GM18511 (cell line): ENCODE measurements around the gene RELT.

Source experiments
- ATAC-seq: cut with Tn5 transposase; IDR thresholded peaks from one replicate; pipeline ENCODE4 v1.9.1; 2021; ENCODE audit warnings: mild to moderate bottlenecking, moderate library complexity; ENCODE audit not compliant: unreplicated experiment

Gene RELT

DNA sequence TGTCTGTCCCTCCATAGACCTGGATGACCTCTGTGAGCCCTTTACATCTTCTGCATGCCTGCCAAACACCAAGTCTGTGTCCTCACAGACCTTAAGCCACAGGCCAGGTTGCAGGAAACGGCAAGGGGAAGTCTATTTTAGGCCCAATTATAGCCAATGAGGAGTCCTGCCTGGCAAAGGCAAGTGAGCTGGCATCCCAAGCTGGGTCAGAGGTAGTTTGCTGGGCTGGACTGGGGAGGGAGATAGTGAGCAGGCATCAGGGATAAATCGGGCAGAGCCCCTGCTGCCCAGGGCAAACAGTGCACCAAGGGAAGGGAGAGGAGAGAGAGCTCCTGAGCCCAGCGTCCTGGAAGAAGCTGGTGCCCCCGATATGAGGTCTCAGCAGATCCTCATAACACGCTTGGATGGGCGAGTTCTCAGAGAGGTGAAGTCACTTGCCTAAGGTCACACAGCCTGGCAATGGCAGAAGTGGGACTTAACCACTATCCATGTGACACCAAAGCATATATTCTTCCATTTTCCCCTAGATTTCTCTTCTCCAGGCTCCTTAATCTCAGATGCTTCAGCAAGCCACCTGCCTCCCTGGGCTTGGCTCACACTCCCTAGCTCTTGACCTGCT, 3.7 kb upstream of the RELT start:
- ATAC-seq, result no peak

DNA sequence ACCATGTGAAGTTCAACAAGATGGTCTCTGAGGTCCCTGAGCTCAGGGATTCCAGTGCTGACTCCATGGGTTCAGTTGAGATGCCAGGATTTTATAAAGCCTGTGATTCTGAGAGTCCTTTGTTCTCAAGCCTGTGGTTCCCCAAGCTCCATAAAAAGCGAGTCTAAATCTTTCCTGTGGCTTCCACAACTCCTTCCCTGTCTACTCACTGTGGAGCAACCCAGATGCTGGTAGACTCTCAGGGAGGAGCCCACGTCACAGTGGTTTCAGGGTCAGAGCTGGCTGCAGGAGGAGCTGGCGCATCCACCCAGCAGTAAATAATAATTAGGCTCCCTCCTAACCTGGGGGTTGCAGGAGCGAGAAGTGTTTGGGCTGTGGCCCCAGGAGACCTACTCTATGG, 2.0 kb upstream of the RELT start:
- ATAC-seq, result no peak

DNA sequence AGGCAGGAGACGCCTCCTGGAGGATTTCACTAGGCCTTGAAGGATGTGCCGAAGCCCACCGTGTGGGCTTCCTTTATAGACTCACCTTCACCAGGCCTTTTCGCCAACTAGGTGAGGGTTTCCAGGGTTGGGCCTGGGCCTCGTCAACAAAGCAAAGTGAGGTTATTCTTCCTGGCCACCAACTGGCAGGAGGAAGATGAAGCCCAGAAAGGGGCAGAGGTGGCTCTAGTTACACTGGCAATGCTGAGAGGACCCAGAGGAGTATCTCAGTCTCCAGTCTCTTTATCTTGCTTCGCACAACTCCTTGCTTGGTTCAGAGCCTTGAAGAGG, 404 bp upstream of the RELT start:
- no peak for ATAC-seq

DNA sequence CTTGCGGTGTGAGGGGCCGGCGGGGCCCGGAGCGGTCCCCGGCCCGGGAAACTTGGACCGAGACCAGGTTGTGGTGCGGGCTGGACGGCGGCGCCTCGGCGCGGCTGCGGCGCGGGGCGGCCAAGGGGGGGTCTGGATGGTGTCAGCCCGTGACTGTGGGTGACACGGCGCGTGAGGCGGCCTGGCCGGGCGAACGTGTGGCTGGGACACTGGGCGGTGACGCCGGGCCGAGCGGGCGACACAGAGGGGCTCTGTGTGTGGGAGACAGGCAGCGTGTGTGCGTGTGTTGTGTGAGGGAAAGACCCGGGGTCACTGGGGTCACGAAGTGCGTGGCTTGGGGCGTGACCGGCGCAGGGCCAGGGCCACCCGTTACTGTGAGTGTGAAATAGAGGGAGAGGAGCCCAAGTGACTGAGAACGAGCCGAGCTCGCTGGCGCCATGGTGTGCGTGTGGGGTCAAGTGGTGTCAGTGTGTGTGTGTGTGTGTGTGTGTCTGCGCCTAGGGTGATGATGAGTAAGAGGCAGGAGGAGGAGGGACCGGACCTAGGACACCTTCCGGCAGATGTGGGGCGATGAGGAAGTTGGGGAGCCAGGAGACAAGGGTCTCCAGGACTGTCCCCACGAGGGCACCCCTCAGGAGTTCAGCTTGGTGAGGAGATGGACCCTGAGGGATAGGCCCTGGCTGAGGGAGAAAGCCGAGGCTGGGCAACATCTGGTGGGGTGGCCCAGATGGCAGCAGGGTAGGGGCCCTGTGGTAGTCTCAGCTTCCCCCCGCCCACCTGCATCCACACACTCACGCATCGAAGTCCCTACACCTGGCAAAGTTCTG, 817 bp downstream of the RELT start:
- peak; percentile 32 for ATAC-seq

DNA sequence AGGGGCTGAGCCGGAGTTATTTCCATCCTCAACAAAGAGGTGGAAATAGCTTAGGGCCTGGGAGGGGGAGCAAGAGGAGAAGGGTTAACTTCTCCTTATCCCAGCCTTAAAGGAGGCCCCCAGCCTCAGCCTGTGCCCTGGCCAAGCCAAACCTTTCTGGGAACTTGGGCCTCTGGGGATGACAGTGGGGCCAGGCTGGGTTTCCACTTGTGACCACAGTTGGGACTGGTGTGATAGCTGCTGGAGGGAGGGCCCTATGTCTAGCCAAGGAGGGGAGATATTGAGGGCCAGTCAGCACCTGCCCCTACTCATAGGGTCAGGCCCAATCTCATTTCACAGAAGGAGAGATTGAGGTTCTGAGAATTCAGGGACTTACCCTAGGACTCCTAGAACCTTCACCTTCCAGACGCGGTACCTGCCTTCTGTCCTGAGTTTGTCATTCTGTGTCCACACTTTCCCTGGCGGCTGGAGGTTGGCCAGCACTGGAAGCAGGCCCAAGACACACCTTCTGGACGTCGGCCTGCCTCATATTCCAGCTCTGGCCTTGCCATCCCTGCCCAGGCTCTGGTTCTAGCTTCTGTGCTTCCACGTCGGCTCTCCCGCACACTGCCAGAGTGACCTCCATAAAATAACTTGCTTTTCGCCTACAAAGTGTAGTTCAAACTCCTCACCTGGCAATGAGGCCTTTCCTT, 3.1 kb downstream of the RELT start:
- no peak for ATAC-seq

DNA sequence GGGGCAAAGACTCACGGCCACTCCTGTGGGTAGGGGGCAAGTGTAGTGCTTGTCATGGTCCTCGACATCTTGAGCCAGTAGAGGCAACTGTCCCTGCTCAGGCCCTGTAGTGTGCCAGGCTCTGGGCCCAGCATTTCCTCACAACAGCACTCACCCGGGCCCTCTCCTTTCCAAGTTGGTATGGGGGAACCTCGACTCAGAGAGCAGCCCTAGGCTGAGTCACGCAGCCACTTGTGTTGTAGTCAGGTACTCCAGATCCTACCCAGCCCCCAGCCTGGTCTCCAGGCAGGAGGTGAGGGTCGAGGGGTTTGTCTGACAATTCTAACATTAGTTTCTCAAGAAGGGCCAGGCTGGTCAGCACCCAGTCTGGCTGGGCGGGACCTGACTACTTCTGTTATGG, 4.1 kb downstream of the RELT start:
- ATAC-seq, result no peak

DNA sequence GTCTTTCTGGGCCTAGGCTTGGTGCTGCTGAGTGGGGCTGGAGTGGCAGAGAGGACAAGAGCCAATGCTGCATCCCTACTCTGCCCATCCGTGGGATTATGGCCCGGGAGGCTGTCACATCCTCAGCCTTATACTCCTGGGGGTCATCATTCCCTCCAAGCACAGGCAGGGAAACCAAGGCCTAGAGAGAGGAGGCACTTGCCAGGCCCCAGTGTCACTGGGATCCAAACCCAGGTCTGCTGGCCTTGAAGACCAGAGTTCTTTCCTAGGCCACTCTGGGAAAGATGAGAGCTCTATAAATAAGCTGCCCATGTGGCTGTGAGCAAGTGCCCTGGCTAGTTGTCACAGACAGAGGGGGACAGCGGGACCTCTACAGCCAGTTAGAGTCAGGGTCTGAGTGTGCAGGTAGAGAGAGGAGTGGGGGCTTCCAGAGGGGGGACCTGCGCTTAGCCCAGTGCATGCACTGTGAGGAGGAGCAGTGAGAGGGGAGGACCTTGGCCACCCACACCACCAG, 4.8 kb downstream of the RELT start:
- ATAC-seq, result no peak

DNA sequence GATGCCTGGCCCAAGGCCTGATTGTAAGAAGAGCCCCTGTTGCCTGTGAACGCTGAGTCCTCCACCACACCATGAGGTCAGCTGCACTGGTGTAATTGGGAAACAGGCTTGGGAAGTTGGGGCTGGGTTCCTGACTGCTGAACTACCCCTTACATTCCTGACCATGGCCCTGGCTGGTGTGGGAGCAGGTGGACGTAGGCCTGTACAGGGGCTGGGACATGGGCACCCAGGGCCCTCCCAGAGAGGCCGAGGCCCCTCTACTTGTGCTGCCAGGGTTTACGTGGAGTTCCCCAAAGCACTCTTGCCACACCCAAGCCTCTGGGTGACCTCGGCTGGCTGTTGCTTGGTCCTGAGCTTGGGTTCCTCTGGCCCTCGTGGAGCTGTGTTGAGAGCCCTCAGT, 5.4 kb downstream of the RELT start:
- ATAC-seq, result no peak

DNA sequence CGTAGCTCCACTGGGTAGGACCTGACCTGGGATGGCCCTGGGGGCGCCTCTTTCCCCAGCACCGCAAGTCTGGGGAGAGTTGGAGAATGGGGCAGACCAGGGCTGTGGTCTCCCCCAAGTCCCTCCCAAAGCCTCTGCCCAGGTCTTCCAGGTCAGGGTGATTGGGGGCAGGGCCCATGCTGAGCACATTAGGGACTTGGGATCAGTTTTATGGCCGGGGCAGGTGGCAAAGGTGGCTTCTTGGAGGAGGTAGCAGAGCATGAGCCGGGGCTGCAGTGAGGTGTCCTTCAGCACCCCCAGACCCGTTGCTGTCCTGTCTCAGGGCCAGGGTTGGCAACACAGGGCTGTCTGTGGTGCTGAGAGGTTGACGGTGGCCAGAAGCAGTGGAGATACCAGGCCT, 6.0 kb downstream of the RELT start:
- no peak for ATAC-seq

DNA sequence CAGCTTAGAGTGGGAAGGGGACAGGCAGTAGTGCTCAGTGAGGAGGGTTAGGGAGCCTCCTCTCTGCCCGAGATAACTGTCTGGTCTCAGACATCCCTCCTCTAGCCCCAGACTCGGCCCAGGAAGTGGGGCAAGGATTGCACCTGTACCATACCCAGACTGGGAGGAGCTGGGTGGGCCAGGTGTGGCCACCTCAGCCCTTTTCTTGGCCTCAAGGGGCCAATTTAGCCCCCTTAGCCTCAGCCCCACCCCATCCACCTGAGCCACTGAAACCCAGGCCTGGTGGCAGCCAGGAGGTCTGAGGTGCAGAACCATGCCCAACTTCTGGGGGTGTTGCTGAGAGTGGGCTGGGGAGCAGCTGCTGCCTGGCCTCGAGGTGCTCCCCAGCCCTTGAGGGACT, 6.5 kb downstream of the RELT start:
- no peak for ATAC-seq

DNA sequence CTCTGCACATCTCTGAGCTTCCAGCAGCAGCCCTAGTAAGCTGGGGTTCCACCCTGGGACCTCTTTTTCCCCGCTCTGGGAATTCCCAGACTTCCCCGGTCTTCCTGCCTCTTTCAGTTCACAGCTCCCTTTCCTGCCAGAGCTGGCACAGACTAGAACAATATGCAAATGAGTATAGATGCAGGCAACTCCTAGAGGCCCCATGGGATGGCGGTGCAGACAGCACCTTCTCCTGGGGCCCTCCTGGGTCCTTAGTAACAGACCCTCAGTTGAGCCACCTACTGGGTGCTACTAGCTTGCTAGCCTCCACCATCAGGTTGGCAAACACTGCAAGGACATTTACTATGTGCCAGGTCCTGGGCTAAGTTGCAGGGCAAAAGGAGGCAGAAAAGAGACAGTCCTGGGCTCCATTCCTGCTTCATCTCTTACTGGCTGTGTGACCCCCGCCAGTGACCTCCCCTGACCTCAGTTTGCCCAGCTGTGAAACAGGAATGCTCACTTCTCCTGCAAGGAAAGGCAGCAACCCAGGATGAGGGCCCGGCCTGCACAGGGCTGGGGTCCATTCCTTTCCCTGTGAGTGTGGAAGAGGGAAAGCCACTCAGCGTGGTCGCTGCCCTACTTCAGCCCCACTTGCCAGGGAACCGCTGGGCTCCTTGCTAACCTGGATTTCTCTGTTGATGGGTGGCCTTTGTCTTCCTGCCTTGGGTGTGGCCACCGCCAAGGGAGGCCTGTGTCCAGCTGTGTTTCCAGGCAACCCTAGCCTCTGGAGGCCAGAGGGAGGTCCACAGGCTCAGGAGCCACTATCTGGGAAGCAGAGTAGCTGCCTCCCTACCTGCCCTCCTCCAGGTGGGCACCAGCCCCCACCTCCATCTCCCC, 7.3 kb downstream of the RELT start:
- ATAC-seq, result no peak

DNA sequence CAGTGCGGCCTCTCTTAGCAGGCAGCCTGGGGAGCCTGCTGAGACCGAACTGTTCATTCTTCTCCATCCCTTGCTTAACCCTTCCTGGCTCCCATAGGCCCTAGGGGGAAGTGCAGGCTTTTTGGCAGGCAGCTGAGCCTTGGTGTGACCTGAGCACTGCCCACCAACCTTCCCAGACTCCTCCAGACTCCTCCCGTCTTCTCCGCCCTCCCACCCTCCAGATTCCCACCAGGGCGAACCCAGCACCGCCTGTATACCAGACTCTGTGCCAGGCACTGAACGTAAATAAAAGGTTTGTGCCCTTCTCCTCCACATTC, 7.9 kb downstream of the RELT start:
- no peak for ATAC-seq

DNA sequence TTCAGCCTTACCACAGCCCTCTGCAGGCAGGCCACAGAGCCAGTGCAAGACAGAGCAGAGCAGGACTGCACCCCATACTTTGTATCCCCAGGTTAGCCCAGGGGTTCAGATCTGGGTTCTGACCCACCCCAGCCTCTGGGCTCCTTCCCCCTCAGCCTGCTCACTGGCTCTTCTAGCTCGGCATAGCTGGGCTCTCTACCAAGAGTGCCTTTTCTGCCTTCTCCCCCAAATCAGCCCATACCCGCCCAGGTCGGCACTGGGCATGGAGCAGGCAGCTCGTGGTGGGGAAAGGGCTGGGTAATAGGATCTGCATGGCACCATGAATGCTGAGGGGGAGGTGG, 8.3 kb downstream of the RELT start:
- no peak for ATAC-seq

DNA sequence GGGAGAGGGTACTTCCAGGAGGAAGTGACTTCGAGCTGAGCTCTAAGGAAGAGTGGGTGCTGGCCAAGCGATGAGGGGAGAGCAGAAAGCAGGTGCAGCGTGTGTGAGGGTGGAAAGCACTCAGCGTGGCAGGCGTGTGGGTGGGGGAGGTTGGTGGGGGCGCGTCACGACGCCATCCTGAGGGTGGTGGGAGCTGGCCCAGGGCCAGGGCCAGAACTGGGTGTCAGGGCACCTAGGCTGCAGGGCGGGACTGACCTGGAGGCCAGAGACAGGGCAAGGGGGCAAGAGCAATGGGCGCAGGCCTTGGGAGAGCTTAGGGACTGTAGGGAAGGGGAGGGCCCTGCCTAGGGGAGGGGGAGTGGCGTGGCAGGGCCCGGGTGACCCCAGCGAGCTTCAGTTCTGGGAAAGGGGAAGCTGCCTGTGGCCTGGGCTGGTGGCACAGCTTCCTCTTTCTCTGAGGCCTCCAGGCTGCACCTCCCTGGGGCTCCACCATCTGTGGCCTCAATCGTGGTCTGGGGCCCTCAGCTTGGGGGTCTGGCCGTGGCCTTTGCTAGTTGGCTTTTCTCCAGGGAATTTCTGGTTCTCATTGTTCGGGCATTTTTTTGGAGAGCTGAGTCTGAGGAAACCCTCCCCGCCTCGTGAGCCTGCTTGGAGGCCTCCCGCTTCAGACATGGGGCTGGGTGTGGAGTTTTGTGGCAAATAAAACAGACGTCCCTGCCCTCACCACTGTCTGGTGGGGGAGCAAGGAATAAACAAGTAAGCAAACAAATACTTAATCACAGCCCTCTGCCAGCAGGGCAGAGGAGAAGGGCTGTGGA, 8.9 kb downstream of the RELT start:
- peak; percentile 65 for ATAC-seq

DNA sequence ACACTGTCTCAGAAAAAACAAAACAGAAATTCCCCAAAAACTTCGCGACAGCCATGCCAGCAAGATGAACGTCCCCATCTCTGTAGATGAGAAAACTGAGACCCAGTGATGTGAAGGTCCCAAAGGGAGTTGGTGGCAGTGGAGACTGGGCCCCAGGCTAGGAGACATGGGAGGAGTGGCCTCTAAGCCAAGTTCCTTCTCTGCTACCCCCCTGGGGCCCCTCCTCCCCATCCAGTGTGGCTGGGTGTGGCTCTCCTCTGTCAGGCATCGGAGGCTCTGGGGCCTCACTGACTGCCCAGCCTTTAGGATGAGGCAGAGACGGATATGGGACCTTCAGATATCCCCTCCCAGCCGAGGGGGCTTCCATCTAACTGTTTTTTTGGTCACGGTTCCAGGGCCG, 9.8 kb downstream of the RELT start:
- ATAC-seq, result no peak

DNA sequence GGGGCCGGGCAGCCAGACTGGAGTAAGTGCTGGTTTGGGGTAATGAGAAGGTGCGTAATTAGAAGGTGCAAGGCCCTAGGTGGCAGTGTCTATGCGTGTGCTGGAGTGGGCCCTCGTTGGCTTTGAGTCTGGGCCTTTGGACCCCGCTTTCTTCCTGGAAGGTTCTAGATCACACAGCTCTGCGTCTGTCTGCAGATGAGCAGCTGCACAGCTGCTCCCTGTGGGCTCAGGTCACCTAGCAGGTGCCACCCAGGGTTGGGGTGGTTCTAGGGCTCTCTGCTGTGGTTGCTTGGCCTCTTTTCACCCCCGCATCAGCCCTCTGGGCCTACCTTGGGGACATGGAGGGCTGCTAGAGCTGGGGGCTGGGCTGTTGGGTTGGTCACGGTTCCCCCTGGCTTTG, 10.3 kb downstream of the RELT start:
- no peak for ATAC-seq

DNA sequence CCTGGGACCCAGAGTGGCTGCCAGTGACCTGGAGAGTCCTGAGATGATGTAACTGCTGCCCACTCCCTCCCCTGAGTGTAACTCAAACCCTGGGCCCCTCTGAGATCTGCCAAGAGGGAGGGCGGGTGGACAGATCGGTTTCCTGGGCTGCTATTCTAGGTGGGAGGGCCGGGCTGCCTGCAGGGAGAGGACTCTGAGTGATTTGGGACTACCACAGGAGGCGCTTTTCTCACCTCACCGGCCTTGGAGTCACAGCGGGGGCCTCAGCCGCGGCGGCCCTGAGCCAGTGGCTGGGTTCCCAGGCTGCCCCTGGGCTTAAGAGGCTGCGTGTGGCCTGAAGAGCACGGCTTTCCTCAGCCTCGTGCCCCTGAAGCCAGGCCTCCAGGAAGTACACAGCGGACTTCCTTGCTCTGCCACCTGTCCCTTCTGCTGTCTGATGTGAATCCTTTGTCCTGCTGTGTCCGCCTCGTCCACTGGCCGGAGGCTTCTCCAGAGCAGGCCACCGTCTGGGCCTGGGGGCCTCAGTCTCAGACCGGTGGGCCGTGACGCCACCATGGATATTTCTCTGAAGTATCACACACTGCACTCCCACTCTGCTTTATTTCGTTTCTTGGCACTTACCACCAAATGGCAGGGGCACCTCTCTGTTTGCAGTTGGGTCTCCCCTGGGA, 11.5 kb downstream of the RELT start:
- ATAC-seq, result no peak

DNA sequence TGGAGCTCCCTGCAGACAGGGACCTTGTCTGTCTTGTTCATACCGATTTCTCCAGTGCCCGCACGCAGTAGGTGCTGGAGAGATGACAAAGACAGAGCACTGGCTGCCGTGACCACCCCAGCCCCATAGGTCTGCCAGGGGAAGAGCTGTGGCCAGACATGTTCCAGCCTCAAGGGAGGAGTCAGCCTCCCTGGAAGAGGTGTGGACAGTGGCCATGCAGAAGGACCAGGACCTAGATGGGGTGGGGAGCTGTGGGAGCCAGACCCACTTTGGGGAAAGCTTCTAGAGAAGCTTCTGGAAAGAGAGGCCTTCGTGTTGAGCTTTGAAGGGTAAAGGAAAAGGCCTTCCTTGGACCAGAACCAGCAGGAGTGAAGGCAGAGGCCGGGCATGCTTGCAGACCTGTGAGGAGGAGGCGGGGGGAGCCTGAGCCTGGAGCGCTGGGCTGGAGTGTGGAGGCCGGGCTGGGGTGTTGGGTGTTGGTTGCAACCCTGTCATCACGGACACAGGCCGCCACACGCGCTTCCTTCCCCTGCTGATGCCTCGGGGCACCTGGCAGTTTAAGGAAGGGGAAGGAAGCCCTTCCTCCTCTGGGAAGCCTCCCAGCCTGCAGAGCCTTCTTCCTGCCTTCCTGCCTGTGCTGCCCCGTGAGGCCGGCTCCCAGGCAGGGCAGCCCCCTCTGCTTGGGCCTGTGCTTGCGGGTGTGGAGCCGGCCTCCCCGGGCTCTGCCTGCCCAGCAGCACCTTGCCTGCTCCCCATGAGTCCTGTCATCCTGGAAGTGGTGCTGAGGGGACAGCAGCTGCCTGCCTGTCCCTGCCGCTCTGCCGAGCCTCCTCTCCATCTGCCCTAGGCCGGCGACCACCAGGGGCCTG, 12.3 kb downstream of the RELT start:
- ATAC-seq, result no peak

DNA sequence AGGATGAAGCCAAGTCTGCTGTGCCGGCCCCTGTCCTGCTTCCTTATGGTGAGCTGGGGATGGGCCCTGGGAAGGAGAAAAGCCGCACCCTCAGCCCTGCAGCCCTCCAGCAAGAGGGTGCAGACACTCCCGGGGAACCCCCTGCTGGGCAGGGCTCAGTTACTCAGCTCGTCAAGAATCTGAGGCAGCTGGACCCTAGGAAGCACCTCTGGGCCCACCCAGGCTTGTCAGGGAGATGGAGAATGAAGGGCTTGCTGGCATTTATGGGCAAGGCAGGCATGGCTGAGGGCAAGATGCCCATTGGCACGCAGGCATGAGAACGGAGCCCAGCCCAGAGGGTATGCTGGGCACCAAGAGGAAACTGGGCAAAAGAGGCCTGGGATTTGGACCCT, 12.9 kb downstream of the RELT start:
- no peak for ATAC-seq
